Muscle of leg (tissue), 11 donors: Measurements from ENCODE around the gene MCM9. TPM values are rescaled to one million over a fixed set of nuclear protein-coding genes. Genes with fewer than 3 reads are reported as not detected.

Experiments used
- DNase-seq: peaks from one replicate; pipeline ENCODE4 v3.0.0; 2013
- H3K27ac ChIP-seq: one replicate; pipeline ENCODE4 v1.5.1; 2013; ENCODE audit warnings: mild to moderate bottlenecking, low read length, control low read depth
- H3K27me3 ChIP-seq: one replicate; pipeline ENCODE4 v1.6.1; 2013; ENCODE audit warnings: low read length; ENCODE audit not compliant: control insufficient read depth, insufficient read depth
- H3K36me3 ChIP-seq: one replicate; pipeline ENCODE4 v1.6.1; 2013; ENCODE audit warnings: low read length; ENCODE audit not compliant: control insufficient read depth, insufficient read depth
- H3K4me1 ChIP-seq: one replicate; pipeline ENCODE4 v1.6.1; 2013; ENCODE audit warnings: low read length; ENCODE audit not compliant: control insufficient read depth, insufficient read depth
- H3K4me3 ChIP-seq: one replicate; pipeline ENCODE4 v1.5.1; 2013; ENCODE audit warnings: low read length, control low read depth
- H3K9me3 ChIP-seq: replicated peaks from 2 replicates; pipeline ENCODE4 v1.6.1; 2013; ENCODE audit warnings: low read depth, low read length; ENCODE audit not compliant: control insufficient read depth
- WGBS: methylation state at CpG from one replicate; pipeline ENCODE4 v1.1.5; 2013; ENCODE audit warnings: missing lambda C conversion rate; ENCODE audit not compliant: insufficient coverage; 5-methylcytosine and 5-hydroxymethylcytosine counted together
- polyA plus RNA-seq, 8 donors: library from polyadenylated mRNA; unstranded; fragments of 120-200 nt; gene quantifications; one replicate each; pipeline versions ENCODE4 v1.2.1 to v1.2.3, GENCODE V29; 2013; ENCODE audit warnings: inconsistent platforms in 1 of 8, low replicate concordance in 1 of 8; ENCODE audit not compliant: insufficient read length in 8 of 8, insufficient read depth in 1 of 8
- total RNA-seq: library from RNA; stranded (reverse); fragments of 120-200 nt; gene quantifications from one replicate; pipeline ENCODE4 v1.2.4, GENCODE V29; 2013

The MCM9 gene
- total and polyA plus RNA-seq, 9 donors, result 10.1 to 14.5 (median 12.5) TPM

DNA sequence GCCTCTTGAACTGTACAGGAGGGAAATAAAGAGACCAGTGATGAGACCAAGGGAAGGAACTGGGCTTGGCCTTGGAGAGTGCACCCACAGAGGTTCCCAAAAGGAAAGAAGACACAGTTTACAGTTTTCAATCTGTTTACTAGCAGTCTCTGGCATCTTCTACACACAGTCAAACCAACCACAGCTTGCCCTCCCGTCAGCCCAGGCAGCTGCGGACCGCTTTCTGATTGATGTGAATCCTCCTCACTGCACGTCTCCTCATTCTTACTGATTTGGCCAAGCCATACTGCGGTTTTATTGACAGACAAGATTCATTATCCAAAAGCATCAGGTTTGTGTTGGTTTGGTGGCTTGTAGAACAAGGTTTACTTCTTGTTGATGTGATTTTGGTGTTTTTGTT, 145.5 kb downstream of the MCM9 start:
- Histone ChIP-seq H3K9me3 (no peaks in the 10 kb centered on the region), H3K36me3 (no peaks in the 10 kb centered on the region), H3K27ac (no peak overlapping the region), H3K27me3 (no peaks in the 10 kb centered on the region), H3K4me1 (peaks cover 16% of the 10 kb centered on the region), H3K4me3 (no peak overlapping the region)
- WGBS, result 100% methylated on average over 1 of the region's 5 CpGs
- no peak for DNase-seq

DNA sequence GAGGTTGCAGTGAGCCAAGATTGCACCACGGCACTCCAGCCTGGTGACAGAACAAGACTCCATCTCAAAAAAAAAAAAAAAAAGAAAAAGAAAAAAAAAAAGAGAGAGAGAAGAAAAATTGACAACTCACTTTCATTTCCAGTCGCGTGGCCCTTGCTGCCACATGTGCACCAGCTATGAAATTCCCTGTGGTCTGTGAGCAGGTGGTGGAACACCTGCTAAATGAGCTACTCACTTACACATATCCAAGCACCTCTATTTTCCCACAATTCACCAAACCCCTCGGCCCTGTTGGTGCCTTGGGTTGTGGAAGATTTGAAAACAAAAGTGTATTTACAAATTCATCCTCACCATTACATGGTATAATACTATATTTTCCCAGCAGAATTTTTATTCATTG, 146.3 kb downstream of the MCM9 start:
- no peaks in the 10 kb centered on the region for H3K9me3 ChIP-seq
- H3K4me1 ChIP-seq, result peaks cover 18% of the 10 kb centered on the region
- H3K4me3 ChIP-seq, result no peak overlapping the region
- no peak overlapping the region for H3K27ac ChIP-seq
- no peak for DNase-seq
- no peaks in the 10 kb centered on the region for H3K27me3 ChIP-seq
- no CpG with 5 or more reads among the region's 4 CpGs for WGBS
- no peaks in the 10 kb centered on the region for H3K36me3 ChIP-seq

DNA sequence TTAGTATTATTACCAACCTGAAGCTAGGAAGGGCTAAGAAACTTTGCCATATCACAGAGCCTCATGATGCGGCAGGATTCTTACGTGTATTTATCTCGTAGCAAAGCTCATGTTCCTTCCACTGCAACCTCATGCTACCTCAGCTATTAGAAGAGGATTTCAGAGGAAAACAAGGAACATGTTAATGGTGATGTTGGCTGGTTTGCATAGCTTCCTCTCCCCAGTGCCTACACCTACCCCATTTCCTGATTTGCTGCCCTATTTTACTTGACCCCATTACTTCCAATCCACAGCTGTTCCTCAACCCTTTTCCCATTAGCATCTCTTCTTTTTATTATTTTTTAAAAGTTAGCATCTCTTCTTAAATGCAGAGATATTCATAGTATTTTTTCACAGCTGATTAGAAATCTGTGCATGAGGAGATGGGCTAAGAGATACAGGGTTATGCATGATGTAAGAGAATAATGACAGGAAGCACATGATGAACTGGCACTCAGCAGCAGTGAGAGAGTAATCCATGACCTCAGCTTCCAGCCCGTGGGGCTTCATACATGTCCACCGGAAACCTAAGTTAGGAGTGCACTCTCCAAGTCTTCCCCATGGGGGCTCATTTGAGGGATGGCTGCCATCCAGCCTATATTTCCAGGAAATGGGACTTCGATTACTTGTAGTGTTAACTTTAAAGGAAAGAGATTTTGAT, 147.1 kb downstream of the MCM9 start:
- WGBS, result 13% methylated on average over 2 of the region's 6 CpGs
- Histone ChIP-seq H3K36me3 (no peaks in the 10 kb centered on the region), H3K27me3 (no peaks in the 10 kb centered on the region), H3K4me3 (no peak overlapping the region), H3K4me1 (peaks cover 22% of the 10 kb centered on the region), H3K9me3 (no peaks in the 10 kb centered on the region), H3K27ac (peak overlapping the region; percentile 50)
- DNase-seq, result peak; percentile 94

DNA sequence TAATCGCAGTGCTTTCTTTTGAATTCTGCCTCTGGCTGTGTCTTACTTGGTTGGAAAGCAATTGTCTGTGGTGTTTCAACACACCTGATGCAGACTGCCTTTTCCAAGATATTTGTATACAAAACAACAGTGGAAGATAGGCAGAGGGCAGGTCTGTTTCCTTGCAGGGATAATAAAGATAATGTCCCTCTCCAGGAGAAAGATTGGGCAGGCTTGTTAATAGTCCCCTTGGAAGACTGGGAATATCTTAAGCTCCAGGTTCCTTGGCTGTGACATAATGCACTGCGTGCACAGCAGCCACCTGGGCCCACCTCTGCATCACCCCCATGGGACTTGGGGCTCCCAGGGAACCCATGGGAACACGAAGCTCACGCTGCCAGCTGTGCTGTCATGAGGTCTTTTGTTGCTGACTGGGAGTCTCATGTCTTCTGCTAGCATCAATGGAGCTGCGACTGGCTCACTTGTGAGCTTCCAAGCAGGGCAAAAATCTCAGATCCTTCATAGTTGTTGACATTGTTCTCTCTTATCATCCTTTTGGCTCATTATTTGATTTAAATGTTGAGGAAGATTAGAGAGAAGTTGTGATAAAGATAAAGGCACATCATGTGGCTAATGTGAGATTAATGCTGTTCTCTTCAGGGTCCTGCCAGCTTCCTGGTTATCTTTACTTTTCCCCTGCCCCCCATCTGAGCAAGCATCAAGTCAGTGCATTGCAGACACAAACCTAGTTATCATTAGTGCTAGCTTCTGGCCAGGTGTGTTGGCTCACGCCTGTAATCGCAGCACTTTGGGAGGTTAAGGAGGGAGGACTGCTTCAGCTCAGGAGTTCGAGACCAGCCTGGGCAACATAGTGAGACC, 148.1 kb downstream of the MCM9 start:
- no peak for DNase-seq
- Histone ChIP-seq H3K4me3 (no peak overlapping the region), H3K27me3 (no peaks in the 10 kb centered on the region)

DNA sequence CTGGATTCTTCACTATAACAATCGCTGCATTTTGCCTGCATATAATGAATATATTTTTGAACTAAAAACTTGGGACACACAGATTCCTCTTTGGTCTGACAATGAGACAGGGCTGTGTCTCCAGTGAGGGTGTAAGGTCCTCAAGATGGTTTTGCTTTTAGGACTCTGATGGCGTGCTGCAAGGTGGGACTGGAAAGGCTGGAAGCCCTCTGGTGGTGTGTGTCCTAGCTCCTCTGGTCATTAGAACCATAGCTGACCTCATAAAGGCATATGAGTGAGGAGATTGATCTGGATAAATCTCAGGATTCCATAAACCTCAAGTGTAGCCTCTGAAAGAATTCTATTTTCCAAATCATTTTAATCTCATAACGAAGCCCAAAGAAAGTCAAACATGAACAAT, 149.4 kb downstream of the MCM9 start:
- WGBS, result 86% methylated on average over 2 of the region's 3 CpGs
- Histone ChIP-seq H3K4me1 (peaks cover 23% of the 10 kb centered on the region), H3K4me3 (no peak overlapping the region), H3K36me3 (no peaks in the 10 kb centered on the region), H3K9me3 (no peaks in the 10 kb centered on the region), H3K27me3 (no peaks in the 10 kb centered on the region), H3K27ac (no peak overlapping the region)
- no peak for DNase-seq

More for the DNA sequence above, 148.1 kb downstream of the MCM9 start:
- Histone ChIP-seq H3K27ac (no peak overlapping the region), H3K9me3 (no peaks in the 10 kb centered on the region), H3K4me1 (peaks cover 23% of the 10 kb centered on the region), H3K36me3 (no peaks in the 10 kb centered on the region)
- WGBS, result 71% methylated on average over 2 of the region's 8 CpGs

DNA sequence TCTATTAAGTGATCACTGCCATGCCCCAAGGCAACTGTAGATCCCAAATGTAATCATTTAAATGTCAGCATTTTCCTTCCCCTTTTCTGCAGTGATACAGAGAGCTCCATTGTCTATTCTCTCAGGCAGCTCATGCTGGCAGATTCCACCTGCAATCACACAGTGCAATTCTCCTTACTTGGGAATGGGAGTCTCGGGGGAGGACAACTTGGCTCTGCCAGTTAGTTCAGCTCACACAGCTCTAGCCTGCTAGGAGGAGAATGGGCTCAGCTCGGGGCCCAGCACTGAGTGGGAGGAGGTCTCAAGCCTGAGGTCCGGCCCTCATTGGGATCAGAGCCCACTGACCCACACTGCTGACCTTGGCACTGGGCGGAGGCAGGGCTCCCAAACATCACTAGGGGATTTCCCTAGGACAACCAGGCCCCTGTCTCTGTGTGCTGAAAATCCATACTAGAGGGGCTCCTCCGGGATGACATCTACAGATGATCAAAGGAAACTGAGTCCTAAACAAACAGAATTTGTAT, 150.3 kb downstream of the MCM9 start:
- Histone ChIP-seq H3K4me1 (peaks cover 23% of the 10 kb centered on the region), H3K27me3 (no peaks in the 10 kb centered on the region), H3K4me3 (no peak overlapping the region), H3K9me3 (no peaks in the 10 kb centered on the region), H3K36me3 (no peaks in the 10 kb centered on the region), H3K27ac (peak overlapping the region; percentile 71)
- peak; percentile 45 for DNase-seq
- 41% methylated on average over 3 of the region's 5 CpGs for WGBS

DNA sequence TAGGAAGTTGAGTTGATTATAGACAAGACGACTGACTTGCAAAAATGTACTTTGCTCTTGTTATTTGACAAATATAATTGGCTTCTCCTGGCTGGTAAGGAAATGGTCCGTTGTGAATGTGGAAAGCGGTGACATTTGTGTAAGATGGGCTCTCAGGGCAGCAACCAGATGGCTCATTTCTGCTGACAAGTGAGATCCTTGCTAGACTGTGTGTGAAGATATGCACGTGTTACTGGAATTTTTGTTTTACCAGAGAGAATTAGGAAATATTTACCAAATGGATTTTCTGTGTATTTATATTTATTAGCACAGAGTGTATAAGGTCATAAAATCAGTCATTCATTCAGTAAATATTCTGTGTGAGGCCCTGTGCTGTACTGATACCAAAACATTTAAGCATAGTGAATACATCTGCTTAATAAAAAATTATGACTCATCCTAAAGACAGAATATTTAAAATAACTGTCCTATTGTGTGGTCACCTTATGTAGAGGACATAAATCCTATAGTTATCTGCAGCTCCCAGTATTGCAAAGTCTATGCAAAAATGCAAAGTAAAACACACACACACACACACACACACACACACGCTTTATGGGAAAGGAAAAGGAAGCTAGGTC, 150.9 kb downstream of the MCM9 start:
- H3K4me3 ChIP-seq, result no peak overlapping the region
- DNase-seq, result peak; percentile 49
- no peaks in the 10 kb centered on the region for H3K27me3 ChIP-seq
- H3K36me3 ChIP-seq, result no peaks in the 10 kb centered on the region
- WGBS, result 15% methylated on average over 3 of the region's 5 CpGs
- peak overlapping the region; percentile 71 for H3K27ac ChIP-seq
- no peaks in the 10 kb centered on the region for H3K9me3 ChIP-seq
- peaks cover 23% of the 10 kb centered on the region for H3K4me1 ChIP-seq

DNA sequence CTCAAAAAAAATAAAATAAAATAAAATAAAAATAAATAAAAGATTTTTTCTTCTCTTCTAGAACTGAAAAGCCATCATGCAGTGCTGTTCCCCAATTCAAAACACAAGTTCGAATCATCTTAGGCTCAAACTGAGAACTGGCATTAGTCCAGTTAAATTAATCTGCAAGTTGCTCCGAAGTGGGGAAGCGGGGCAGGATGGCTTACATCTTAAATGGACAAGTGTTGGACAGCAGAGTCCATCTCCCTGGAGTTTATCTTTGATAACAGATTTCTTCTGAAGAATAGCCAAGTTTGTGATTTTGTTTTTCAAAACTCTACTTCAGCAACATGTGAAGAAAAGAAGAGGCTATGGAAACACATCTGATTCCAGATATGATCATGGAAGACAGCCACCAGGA, 152.3 kb downstream of the MCM9 start:
- 33% methylated on average over 2 of the region's 3 CpGs for WGBS

DNA sequence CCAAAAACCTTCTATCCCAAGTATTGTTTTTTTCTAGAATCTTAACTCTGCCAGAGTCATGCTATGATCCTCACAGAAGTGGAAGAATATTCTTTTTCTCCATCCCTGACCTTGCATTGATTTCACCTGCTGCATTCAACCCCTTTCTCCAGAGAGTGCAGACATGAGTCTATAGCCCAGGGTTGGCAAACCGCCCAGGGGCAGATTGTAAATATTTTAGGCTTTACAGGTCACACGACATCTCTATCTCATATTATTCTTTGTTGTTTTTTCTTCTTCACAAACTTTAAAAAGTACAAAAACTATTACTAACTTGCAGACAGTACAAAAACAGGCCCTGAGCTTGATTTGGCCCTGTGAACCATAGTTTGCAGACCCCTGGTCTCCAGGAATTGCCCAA, 153.1 kb downstream of the MCM9 start:
- Histone ChIP-seq H3K36me3 (no peaks in the 10 kb centered on the region), H3K27me3 (no peaks in the 10 kb centered on the region), H3K4me1 (peaks cover 18% of the 10 kb centered on the region), H3K9me3 (no peaks in the 10 kb centered on the region), H3K27ac (no peak overlapping the region), H3K4me3 (no peak overlapping the region)
- DNase-seq, result no peak
- WGBS, result 92% methylated on average over 2 of the region's 2 CpGs

More for the DNA sequence above, 152.3 kb downstream of the MCM9 start:
- Histone ChIP-seq H3K4me1 (peaks cover 18% of the 10 kb centered on the region), H3K9me3 (no peaks in the 10 kb centered on the region), H3K27ac (no peak overlapping the region), H3K4me3 (no peak overlapping the region), H3K36me3 (no peaks in the 10 kb centered on the region), H3K27me3 (no peaks in the 10 kb centered on the region)
- no peak for DNase-seq

DNA sequence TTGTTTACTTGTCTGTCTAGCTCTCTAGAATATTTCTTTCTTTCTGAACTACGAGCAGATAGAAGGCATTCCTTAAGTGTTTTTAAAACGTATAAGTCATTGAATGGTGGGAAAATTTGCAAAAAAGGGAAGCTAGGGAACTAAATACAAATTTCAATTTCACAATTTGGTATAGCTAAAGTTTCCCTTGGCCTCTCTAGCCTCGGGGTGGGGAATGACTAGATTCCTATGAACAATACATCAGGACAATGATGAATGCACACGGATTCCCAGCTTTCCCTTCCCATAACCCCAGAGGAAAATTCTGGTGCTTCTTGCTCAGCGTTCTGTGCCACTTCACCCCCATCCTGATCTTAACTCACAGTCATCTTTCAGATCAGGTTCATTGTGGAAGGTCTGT, 154.3 kb downstream of the MCM9 start:
- no peak overlapping the region for H3K27ac ChIP-seq
- H3K36me3 ChIP-seq, result no peaks in the 10 kb centered on the region
- no CpG with 5 or more reads among the region's 5 CpGs for WGBS
- H3K27me3 ChIP-seq, result no peaks in the 10 kb centered on the region
- H3K4me3 ChIP-seq, result no peak overlapping the region
- no peaks in the 10 kb centered on the region for H3K9me3 ChIP-seq
- peaks cover 21% of the 10 kb centered on the region for H3K4me1 ChIP-seq
- DNase-seq, result no peak
